WTC11 (cell line): ENCODE measurements around the gene MTNR1B. TPM values are rescaled to one million over a fixed set of nuclear protein-coding genes. Genes with fewer than 3 reads are reported as not detected.

Experiments
- ATAC-seq: fragments of 200-7000 bp; cut with Tn5 transposase; 2 replicates; pipeline ENCODE4 v1.10.0; 2021; ENCODE audit warnings: mild to moderate bottlenecking, moderate library complexity
- CTCF ChIA-PET: fragments of 300-600 bp; sonication (Branson Sonifier 250); formaldehyde crosslinking; loops from one replicate; lab custom pipeline; 2021; ENCODE audit warnings: antibody characterized with exemption; lab: Charles Lee
- POLR2A ChIA-PET: fragments of 350-600 bp; sonication (Branson Sonifier 250); formaldehyde crosslinking; loops from one replicate; lab custom pipeline; 2021; ENCODE audit warnings: antibody characterized with exemption; lab: Charles Lee
- DNase-seq: peaks from one replicate; pipeline ENCODE4 v3.0.0; 2021; ENCODE audit warnings: low spot score
- H3K27ac Mint-ChIP-seq: 2 replicates; pipeline ENCODE4 v1.8.0; 2021; ENCODE audit warnings: mixed read lengths
- H3K27me3 Mint-ChIP-seq: 2 replicates; pipeline ENCODE4 v1.8.0; 2021; ENCODE audit warnings: low read depth, mild to moderate bottlenecking, moderate library complexity, mixed read lengths
- H3K36me3 Mint-ChIP-seq: 2 replicates; pipeline ENCODE4 v1.8.0; 2021; ENCODE audit warnings: mixed read lengths
- H3K4me1 Mint-ChIP-seq: 2 replicates; pipeline ENCODE4 v1.8.0; 2022; ENCODE audit warnings: mixed read lengths
- H3K4me3 Mint-ChIP-seq: 2 replicates; pipeline ENCODE4 v1.8.0; 2021; ENCODE audit warnings: mild to moderate bottlenecking, moderate library complexity, mixed read lengths
- H3K9me3 Mint-ChIP-seq: 2 replicates; pipeline ENCODE4 v1.8.0; 2021; ENCODE audit warnings: mixed read lengths
- AR ChIP-seq: fragments of 250-450 bp; sonication (Bioruptor Pico); IDR thresholded peaks from 2 replicates; pipeline ENCODE4 v1.9.0; 2021; ENCODE audit warnings: mild to moderate bottlenecking
- ATF3 ChIP-seq: sonication (generic); formaldehyde crosslinking; conservative IDR thresholded peaks from 2 replicates; pipeline ENCODE4 v1.8.1; 2022; ENCODE audit warnings: mild to moderate bottlenecking, missing genetic modification reagents
- CDX4 ChIP-seq: fragments of 250-450 bp; sonication (Bioruptor Pico); IDR thresholded peaks from 2 replicates; pipeline ENCODE4 v1.9.0; 2021; ENCODE audit warnings: moderate library complexity, mild to moderate bottlenecking, inconsistent platforms, borderline replicate concordance
- ELF4 ChIP-seq: sonication (generic); formaldehyde crosslinking; IDR thresholded peaks from 2 replicates; pipeline ENCODE4 v1.8.1; 2022; ENCODE audit warnings: low read depth, mild to moderate bottlenecking, moderate library complexity, missing genetic modification reagents
- GRHL2 ChIP-seq: fragments of 250-450 bp; sonication (Bioruptor Pico); IDR thresholded peaks from 2 replicates; pipeline ENCODE4 v1.8.0; 2022; ENCODE audit warnings: mild to moderate bottlenecking, moderate library complexity; ENCODE audit not compliant: insufficient replicate concordance, severe bottlenecking
- OVOL2 ChIP-seq: fragments of 250-450 bp; sonication (Bioruptor Pico); IDR thresholded peaks from 2 replicates; pipeline ENCODE4 v1.9.0; 2021; ENCODE audit warnings: mild to moderate bottlenecking, borderline replicate concordance
- PRDM15 ChIP-seq: sonication (generic); formaldehyde crosslinking; IDR thresholded peaks from 2 replicates; pipeline ENCODE4 v1.8.0; 2022; ENCODE audit warnings: missing genetic modification reagents
- PREB ChIP-seq: sonication (generic); formaldehyde crosslinking; IDR thresholded peaks from 2 replicates; pipeline ENCODE4 v1.8.1; 2022; ENCODE audit warnings: mild to moderate bottlenecking, missing genetic modification reagents, moderate library complexity, borderline replicate concordance
- RELA ChIP-seq: sonication (generic); formaldehyde crosslinking; IDR thresholded peaks from 2 replicates; pipeline ENCODE4 v1.8.1; 2022; ENCODE audit warnings: missing genetic modification reagents, mild to moderate bottlenecking, borderline replicate concordance
- SMAD3 ChIP-seq: sonication (generic); formaldehyde crosslinking; IDR thresholded peaks from 2 replicates; pipeline ENCODE4 v1.8.0; 2022; ENCODE audit warnings: missing genetic modification reagents, mild to moderate bottlenecking, borderline replicate concordance
- SOX15 ChIP-seq: fragments of 250-450 bp; sonication (Bioruptor Pico); IDR thresholded peaks from 2 replicates; pipeline ENCODE4 v1.9.0; 2021; ENCODE audit warnings: mild to moderate bottlenecking
- TP53 ChIP-seq: sonication (generic); formaldehyde crosslinking; IDR thresholded peaks from 2 replicates; pipeline ENCODE4 v1.8.1; 2023; ENCODE audit warnings: mild to moderate bottlenecking, missing genetic modification reagents
- USF1 ChIP-seq: sonication (generic); formaldehyde crosslinking; IDR thresholded peaks from 2 replicates; pipeline ENCODE4 v1.8.0; 2022; ENCODE audit warnings: mild to moderate bottlenecking, missing genetic modification reagents
- ZNF219 ChIP-seq: sonication (generic); formaldehyde crosslinking; IDR thresholded peaks from 2 replicates; pipeline ENCODE4 v1.8.0; 2023; ENCODE audit warnings: missing genetic modification reagents, mild to moderate bottlenecking, borderline replicate concordance
- ZNF317 ChIP-seq: sonication (generic); formaldehyde crosslinking; IDR thresholded peaks from 2 replicates; pipeline ENCODE4 v1.8.1; 2023; ENCODE audit warnings: low read depth, mild to moderate bottlenecking, moderate library complexity, missing genetic modification reagents, borderline replicate concordance
- ZNF416 ChIP-seq: fragments of 250-450 bp; sonication (Bioruptor Pico); IDR thresholded peaks from 2 replicates; pipeline ENCODE4 v1.9.0; 2021; ENCODE audit warnings: mild to moderate bottlenecking, inconsistent platforms
- ZNF671 ChIP-seq: fragments of 250-450 bp; sonication (Bioruptor Pico); IDR thresholded peaks from 2 replicates; pipeline ENCODE4 v1.8.0; 2021; ENCODE audit warnings: mild to moderate bottlenecking
- total RNA-seq: library from RNA; stranded (reverse); gene quantifications from 3 replicates; pipeline ENCODE4 v1.2.3, GENCODE V29; 2021
- TF ChIP-seq, protein P1 (sequence below): sonication (generic); formaldehyde crosslinking; IDR thresholded peaks from 2 replicates; pipeline ENCODE4 v1.8.1; 2023; ENCODE audit warnings: mild to moderate bottlenecking, missing genetic modification reagents, moderate library complexity

MTNR1B gene
- total RNA-seq, 1 experiment from 2014 or later: not detected

GRCh38 chr11:92929246-92929645 is 40.2 kb upstream of the MTNR1B start:
- peaks cover 42% of the 10 kb centered on the region for H3K9me3 Mint-ChIP-seq
- peaks cover 27% of the 10 kb centered on the region for H3K36me3 Mint-ChIP-seq
- TF ChIP-seq SOX15 (no peak), USF1 (no peak), TP53 (CRISPR knock-in tag) (no peak), ZNF416 (no peak), CDX4 (CRISPR knock-in tag) (no peak), RELA (no peak), ZNF219 (CRISPR knock-in tag) (no peak), GRHL2 (CRISPR knock-in tag) (no peak)
- no peak overlapping the region for H3K27ac Mint-ChIP-seq
- H3K4me1 Mint-ChIP-seq: no peaks in the 10 kb centered on the region
- H3K27me3 Mint-ChIP-seq: peaks cover 4% of the 10 kb centered on the region; the same call in 1 of the 2 replicates
- ChIA-PET POLR2A (no interaction called here), CTCF (no interaction called here)
- no peak overlapping the region for H3K4me3 Mint-ChIP-seq
- DNase-seq (no peak), ATAC-seq (no peak)

GRCh38 chr11:92929653-92930052 is 39.8 kb upstream of the MTNR1B start:
- Mint-ChIP-seq H3K4me3 (no peak overlapping the region), H3K27me3 (peaks cover 4% of the 10 kb centered on the region; the same call in 1 of the 2 replicates)

More at GRCh38 chr11:92929653-92930052, 39.8 kb upstream of the MTNR1B start:
- H3K9me3 Mint-ChIP-seq: peaks cover 38% of the 10 kb centered on the region
- H3K4me1 Mint-ChIP-seq: no peaks in the 10 kb centered on the region
- POLR2A ChIA-PET: no interaction called here
- H3K36me3 Mint-ChIP-seq: peaks cover 23% of the 10 kb centered on the region
- ATAC-seq (no peak), DNase-seq (no peak)
- CTCF ChIA-PET: no interaction called here
- no peak overlapping the region for H3K27ac Mint-ChIP-seq
- TF ChIP-seq AR: no peak
- no peak for TF ChIP-seq ZNF671
- no peak for TF ChIP-seq SMAD3 (CRISPR knock-in tag)
- no peak for TF ChIP-seq ELF4
- no peak for TF ChIP-seq ZNF317
- TF ChIP-seq ZNF219 (CRISPR knock-in tag): no peak
- no peak for TF ChIP-seq ATF3 (CRISPR knock-in tag)
- TF ChIP-seq, protein P1, sequence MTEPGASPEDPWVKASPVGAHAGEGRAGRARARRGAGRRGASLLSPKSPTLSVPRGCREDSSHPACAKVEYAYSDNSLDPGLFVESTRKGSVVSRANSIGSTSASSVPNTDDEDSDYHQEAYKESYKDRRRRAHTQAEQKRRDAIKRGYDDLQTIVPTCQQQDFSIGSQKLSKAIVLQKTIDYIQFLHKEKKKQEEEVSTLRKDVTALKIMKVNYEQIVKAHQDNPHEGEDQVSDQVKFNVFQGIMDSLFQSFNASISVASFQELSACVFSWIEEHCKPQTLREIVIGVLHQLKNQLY (CRISPR knock-in tag): no peak
- no peak for TF ChIP-seq PRDM15 (CRISPR knock-in tag)
- no peak for TF ChIP-seq OVOL2 (CRISPR knock-in tag)
- TF ChIP-seq TP53 (CRISPR knock-in tag): no peak
- no peak for TF ChIP-seq PREB
